Measurements from ENCODE around the gene UACA.
A peak's percentile ranks its signal among the peaks of the same experiment; 100 is the strongest.

Gene UACA

GRCh38 chr15:70767667-70768066, 4.3 kb upstream of the UACA start:
- H3K4me2 ChIP-seq (ENCODE audit: low read depth, low read length, poor library complexity, severe bottlenecking): no peak overlapping the region
- H3K9me3 ChIP-seq (ENCODE audit: insufficient read depth, low read depth, low read length): no peaks in the 10 kb centered on the region
- H3K4me1 ChIP-seq (ENCODE audit: insufficient read depth, low read length, poor library complexity, severe bottlenecking): peaks cover 5% of the 10 kb centered on the region
- peaks cover 6% of the 10 kb centered on the region for H3K27me3 ChIP-seq (ENCODE audit: insufficient read depth, low read length, poor library complexity, severe bottlenecking)
- no peaks in the 10 kb centered on the region for H3K36me3 ChIP-seq (ENCODE audit: insufficient read depth, low read length)
- H3K9ac ChIP-seq (ENCODE audit: low read depth, low read length, poor library complexity, severe bottlenecking): no peak overlapping the region
- no peaks in the 10 kb centered on the region for H3K9me2 ChIP-seq (replicated peaks; ENCODE audit: low read depth, low read length)
- no peaks in the 10 kb centered on the region for H3F3A ChIP-seq (ENCODE audit: low read depth)
- H3K4me3 ChIP-seq (ENCODE audit: low read length, poor library complexity, severe bottlenecking): no peak overlapping the region
- H3K79me2 ChIP-seq (ENCODE audit: insufficient read depth, low read length): peaks cover 2% of the 10 kb centered on the region
- no peak for TF ChIP-seq EZH2phosphoT487 (IDR thresholded peaks at IDR 0.05; ENCODE audit: borderline replicate concordance)
- no peak for TF ChIP-seq CTCF (conservative IDR thresholded peaks at IDR 0.05; ENCODE audit: low read length)
- H4K20me1 ChIP-seq (ENCODE audit: insufficient read depth, low read length, poor library complexity, severe bottlenecking): no peaks in the 10 kb centered on the region
- H2AFZ ChIP-seq (ENCODE audit: low read length): peak overlapping the region; percentile 76

GRCh38 chr15:70766597-70766996, 3.2 kb upstream of the UACA start:
- H3K9ac ChIP-seq (ENCODE audit: low read depth, low read length, poor library complexity, severe bottlenecking): no peak overlapping the region
- no peaks in the 10 kb centered on the region for H3K36me3 ChIP-seq (ENCODE audit: insufficient read depth, low read length)
- no peak overlapping the region for H3K4me2 ChIP-seq (ENCODE audit: low read depth, low read length, poor library complexity, severe bottlenecking)
- H3K4me3 ChIP-seq (ENCODE audit: low read length, poor library complexity, severe bottlenecking): no peak overlapping the region
- peaks cover 6% of the 10 kb centered on the region for H3K27me3 ChIP-seq (ENCODE audit: insufficient read depth, low read length, poor library complexity, severe bottlenecking)
- no peak overlapping the region for H2AFZ ChIP-seq (ENCODE audit: low read length)
- peaks cover 12% of the 10 kb centered on the region for H3K79me2 ChIP-seq (ENCODE audit: insufficient read depth, low read length)
- no peaks in the 10 kb centered on the region; the same call in 1 of the 2 replicates for H3F3A ChIP-seq (ENCODE audit: low read depth)
- peaks cover 15% of the 10 kb centered on the region for H3K4me1 ChIP-seq (ENCODE audit: insufficient read depth, low read length, poor library complexity, severe bottlenecking)
- H4K20me1 ChIP-seq (ENCODE audit: insufficient read depth, low read length, poor library complexity, severe bottlenecking): peaks cover 3% of the 10 kb centered on the region
- TF ChIP-seq CTCF (conservative IDR thresholded peaks at IDR 0.05; ENCODE audit: low read length): no peak
- no peak for TF ChIP-seq EZH2phosphoT487 (IDR thresholded peaks at IDR 0.05; ENCODE audit: borderline replicate concordance)
- H3K9me2 ChIP-seq (replicated peaks; ENCODE audit: low read depth, low read length): no peaks in the 10 kb centered on the region
- no peaks in the 10 kb centered on the region for H3K9me3 ChIP-seq (ENCODE audit: insufficient read depth, low read depth, low read length)

- no peak overlapping the region for H3K4me3 ChIP-seq (ENCODE audit: low read length, poor library complexity, severe bottlenecking)
- no peaks in the 10 kb centered on the region; the same call in 1 of the 2 replicates for H3F3A ChIP-seq (ENCODE audit: low read depth)
- peaks cover 6% of the 10 kb centered on the region for H3K27me3 ChIP-seq (ENCODE audit: insufficient read depth, low read length, poor library complexity, severe bottlenecking)
- 0 out of 2 replicates have a peak overlapping the region, but pooled peaks have one; percentile 0 for H2AFZ ChIP-seq (ENCODE audit: low read length)
- no peaks in the 10 kb centered on the region for H3K9me2 ChIP-seq (replicated peaks; ENCODE audit: low read depth, low read length)
- no peaks in the 10 kb centered on the region for H3K36me3 ChIP-seq (ENCODE audit: insufficient read depth, low read length)
- H3K9ac ChIP-seq (ENCODE audit: low read depth, low read length, poor library complexity, severe bottlenecking): no peak overlapping the region
- H3K79me2 ChIP-seq (ENCODE audit: insufficient read depth, low read length): peaks cover 13% of the 10 kb centered on the region
- peaks cover 3% of the 10 kb centered on the region for H4K20me1 ChIP-seq (ENCODE audit: insufficient read depth, low read length, poor library complexity, severe bottlenecking)
- H3K4me2 ChIP-seq (ENCODE audit: low read depth, low read length, poor library complexity, severe bottlenecking): no peak overlapping the region
- H3K4me1 ChIP-seq (ENCODE audit: insufficient read depth, low read length, poor library complexity, severe bottlenecking): peaks cover 24% of the 10 kb centered on the region
- no peaks in the 10 kb centered on the region for H3K9me3 ChIP-seq (ENCODE audit: insufficient read depth, low read depth, low read length)
- no peak for TF ChIP-seq CTCF (conservative IDR thresholded peaks at IDR 0.05; ENCODE audit: low read length)
- no peak for TF ChIP-seq EZH2phosphoT487 (IDR thresholded peaks at IDR 0.05; ENCODE audit: borderline replicate concordance)
Observed at GRCh38 chr15:70765504-70766281, 2.3 kb upstream of the UACA start.
